ENCODE data around the gene NUP42. TPM values are rescaled to one million over a fixed set of nuclear protein-coding genes. Genes with fewer than 3 reads are reported as not detected.

Gene NUP42
- total and polyA plus RNA-seq, 10 of the 15 experiments (the other 5 are each of a cell fraction or from before 2014, with no cell fraction given) = 48.6 to 124 (median 74.3) TPM

DNA sequence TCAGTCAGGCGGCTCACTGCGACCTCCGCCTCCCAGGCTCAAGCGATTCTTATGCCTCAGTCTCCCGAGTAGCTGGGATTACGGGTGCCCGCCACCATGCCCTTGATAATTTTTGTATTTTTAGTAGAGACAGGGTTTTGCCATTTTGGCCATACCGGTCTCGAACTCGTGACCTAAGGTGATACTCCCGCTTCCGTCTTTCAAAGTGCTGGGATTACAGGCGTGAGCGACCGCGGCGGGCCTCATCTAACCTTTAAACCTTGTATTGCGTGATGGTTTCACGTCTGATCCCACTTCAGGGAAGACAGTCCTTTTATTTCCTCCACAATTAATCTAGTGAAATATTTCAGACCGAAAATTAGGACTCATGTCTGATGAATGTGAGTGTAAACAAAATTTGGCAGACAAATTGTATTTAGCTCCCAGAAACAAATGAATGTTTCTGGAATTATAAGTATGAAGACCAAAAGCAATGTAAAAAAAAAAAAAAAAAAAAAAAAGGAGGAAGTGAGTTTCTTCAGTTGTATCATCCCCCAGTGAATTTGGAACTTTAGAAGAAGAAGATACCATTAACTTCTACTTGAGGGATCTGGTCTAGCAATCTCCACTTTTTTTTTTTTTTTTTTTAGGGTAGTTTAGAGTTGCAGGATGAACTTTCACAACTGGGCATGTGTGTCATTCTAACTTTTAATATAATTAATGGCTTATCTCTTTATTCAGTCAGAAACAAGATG, 1.6 kb downstream of the NUP42 start:
- Histone ChIP-seq H3K9me3 (replicated peaks; ENCODE audit: control insufficient read depth, insufficient read depth, low read length) (no peaks in the 10 kb centered on the region), H3K9ac (ENCODE audit: control insufficient read depth, insufficient read depth, low read length) (peak overlapping the region; percentile 98), H3K27ac (ENCODE audit: control insufficient read depth, insufficient read depth) (peak overlapping the region; percentile 90), H3K4me3 (peak overlapping the region; percentile 74), H2AFZ (ENCODE audit: control insufficient read depth, low read depth, low read length) (no peak overlapping the region), H3K4me2 (ENCODE audit: control insufficient read depth, insufficient read depth) (peak overlapping the region; percentile 92), H3K36me3 (ENCODE audit: control insufficient read depth in 2 of 2, insufficient read depth in 2 of 2, low read length in 1 of 2) (0 out of 4 replicates have a peak, but pooled peaks cover 0 to 6% of the 10 kb centered on the region in 2 experiments), H3K27me3 (replicated peaks in 1 of 2; ENCODE audit: control insufficient read depth in 2 of 2, insufficient read depth in 2 of 2, low read length in 1 of 2) (no peaks in the 10 kb centered on the region), H3K79me2 (ENCODE audit: control insufficient read depth, insufficient read depth, low read length) (peaks cover 55% of the 10 kb centered on the region), H4K20me1 (ENCODE audit: control insufficient read depth, insufficient read depth) (no peaks in the 10 kb centered on the region), H3K4me1 (ENCODE audit: control insufficient read depth, insufficient read depth, low read length) (0 out of 2 replicates have a peak, but pooled peaks cover 3% of the 10 kb centered on the region)
- ChIA-PET CTCF (interaction anchor here (1.0 to 5.9 kb wide), 12 partner anchors 13 to 246 kb away, joined by 3 to 77 read pairs (median 8); no protein-coding TSS in a partner anchor), RAD21 (ENCODE audit: unreplicated experiment) (interaction anchor here (0.6 to 3.5 kb wide), 9 partner anchors 10 to 356 kb away, joined by 3 to 53 read pairs (median 5); no protein-coding TSS in a partner anchor), SMC1A (ENCODE audit: uncharacterized antibody, unreplicated experiment) (interaction anchor here (1.5 to 3.5 kb wide), 4 partner anchors 77 to 98 kb away, joined by 3 to 32 read pairs (median 14); partner anchors contain the start of gene KLHL7), POLR2A (interaction anchor here (0.6 kb wide), 4 partner anchors 238 to 1923 kb away, joined by 3 to 12 read pairs (median 6); no protein-coding TSS in a partner anchor)
- 39% methylated on average over 20 of the region's 20 CpGs for WGBS (ENCODE audit: insufficient coverage, insufficient replicate concordance, low lambda C conversion rate, missing lambda C conversion rate)
- ATAC-seq (peak; percentile 2; the same call in 1 of the 3 replicates), FAIRE-seq (peak; percentile 59), DNase-seq (ENCODE audit: low read depth, low spot score) (peak; percentile 15)
- intact Hi-C loops (cut with micrococcal nuclease; ENCODE audit: unreplicated experiment) (loop anchor here (5.0 to 10.0 kb wide), 7 partner anchors 96 to 359 kb away; partner anchors contain the start of genes IGF2BP3, TOMM7 and TRA2A), in situ Hi-C loops (cut with MboI) (no loop called here)
- no TSS peak for BruUV-seq (replicated peaks)
- TF ChIP-seq GATAD2B (conservative IDR thresholded peaks at IDR 0.05; ENCODE audit: low read depth) (0 out of 2 replicates have a peak, but pooled peaks have one; percentile 20), ATF7 (IDR thresholded peaks at IDR 0.05; ENCODE audit: low read depth) (no peak; the same call in 1 of the 2 replicates), ZNF384 (IDR thresholded peaks at IDR 0.05; ENCODE audit: borderline replicate concordance, low read depth, low read length) (peak; percentile 92), HDAC2 (IDR thresholded peaks at IDR 0.05) (no peak), NFIC (IDR thresholded peaks at IDR 0.05; ENCODE audit: low read depth, low read length) (peak; percentile 55; the same call in 1 of the 2 replicates), ETV6 (conservative IDR thresholded peaks at IDR 0.05 in 1 of 2, IDR thresholded peaks at IDR 0.05 in 1 of 2; ENCODE audit: borderline replicate concordance in 1 of 2, low read depth in 1 of 2) (no peak), MTA2 (IDR thresholded peaks at IDR 0.05; ENCODE audit: low read depth) (peak; percentile 26; the same call in 1 of the 2 replicates), NR2C1 (IDR thresholded peaks at IDR 0.05) (no peak), ZBTB40 (IDR thresholded peaks at IDR 0.05; ENCODE audit: borderline replicate concordance) (0 out of 2 replicates have a peak, but pooled peaks have one; percentile 41), JUNB (IDR thresholded peaks at IDR 0.05) (peak; percentile 42), MLLT1 (IDR thresholded peaks at IDR 0.05) (peak; percentile 83), MYB (IDR thresholded peaks at IDR 0.05; ENCODE audit: borderline replicate concordance, low read depth, low read length) (0 out of 2 replicates have a peak, but pooled peaks have one; percentile 23), CBX5 (IDR thresholded peaks at IDR 0.05; ENCODE audit: low read depth) (no peak), IKZF1 (conservative IDR thresholded peaks at IDR 0.05) (peak; percentile 40; the same call in 1 of the 2 replicates)
- TF ChIP-seq, protein P1, sequence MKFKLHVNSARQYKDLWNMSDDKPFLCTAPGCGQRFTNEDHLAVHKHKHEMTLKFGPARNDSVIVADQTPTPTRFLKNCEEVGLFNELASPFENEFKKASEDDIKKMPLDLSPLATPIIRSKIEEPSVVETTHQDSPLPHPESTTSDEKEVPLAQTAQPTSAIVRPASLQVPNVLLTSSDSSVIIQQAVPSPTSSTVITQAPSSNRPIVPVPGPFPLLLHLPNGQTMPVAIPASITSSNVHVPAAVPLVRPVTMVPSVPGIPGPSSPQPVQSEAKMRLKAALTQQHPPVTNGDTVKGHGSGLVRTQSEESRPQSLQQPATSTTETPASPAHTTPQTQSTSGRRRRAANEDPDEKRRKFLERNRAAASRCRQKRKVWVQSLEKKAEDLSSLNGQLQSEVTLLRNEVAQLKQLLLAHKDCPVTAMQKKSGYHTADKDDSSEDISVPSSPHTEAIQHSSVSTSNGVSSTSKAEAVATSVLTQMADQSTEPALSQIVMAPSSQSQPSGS (IDR thresholded peaks at IDR 0.05; ENCODE audit: low read length) = no peak
